22Rv1 (cell line): ENCODE measurements around the gene EMILIN1.
A peak's percentile ranks its signal among the peaks of the same experiment; 100 is the strongest.

Experiments used
- CTCF ChIP-seq: fragments of 450-650 bp; IDR thresholded peaks from 2 replicates; pipeline ENCODE4 v1.5.1; 2017; ENCODE audit warnings: mild to moderate bottlenecking
- ZFX ChIP-seq: fragments of 450-650 bp; IDR thresholded peaks from 2 replicates; pipeline ENCODE4 v1.6.1; 2017; ENCODE audit warnings: antibody characterized with exemption, borderline replicate concordance

DNA sequence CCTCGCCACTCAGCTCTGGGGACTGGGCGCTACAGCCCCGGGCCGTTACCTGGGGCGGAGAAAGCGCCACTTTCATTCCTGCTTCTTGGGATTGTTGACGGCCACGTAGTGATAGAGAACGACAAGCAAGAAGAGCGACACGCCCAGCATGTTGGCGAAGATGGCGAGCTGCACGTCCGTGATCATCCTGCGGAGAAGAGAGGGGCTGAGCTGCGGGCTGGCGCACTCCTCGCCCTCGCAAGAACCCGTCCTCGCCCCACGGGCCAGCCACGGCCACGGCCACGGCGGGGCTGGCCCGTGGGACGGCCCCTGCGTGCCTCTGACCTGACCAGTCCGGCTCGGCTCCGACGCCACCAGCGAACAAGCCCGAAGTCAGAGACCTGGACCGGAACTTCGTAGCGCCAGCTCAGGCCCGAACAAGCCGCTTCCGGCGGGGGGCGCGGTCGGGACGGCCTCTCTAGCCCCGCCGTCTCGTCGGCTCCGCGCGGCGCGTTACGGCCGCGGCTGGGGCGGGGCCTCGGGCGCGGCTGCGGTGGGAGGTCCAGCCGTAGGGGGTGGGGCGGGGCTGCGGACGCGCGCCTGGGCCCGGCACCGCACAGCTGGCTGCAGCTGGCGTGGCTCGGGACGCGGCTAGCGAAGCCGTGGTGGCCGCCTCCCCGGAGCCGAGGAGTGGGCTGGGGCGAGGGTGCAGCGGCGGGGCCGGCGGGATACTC is 7.0 kb upstream of the EMILIN1 start, which contains the start of gene OST4:
- TF ChIP-seq CTCF (peak; percentile 12; the same call in 1 of the 2 replicates), ZFX (no peak)
